ENCODE data around the gene MLX. TPM values are rescaled to one million over a fixed set of nuclear protein-coding genes. Genes with fewer than 3 reads are reported as not detected.

MLX gene
- total RNA-seq, 1 experiment from 2014 or later: 45.3 TPM

- Histone ChIP-seq H3K4ac (ENCODE audit: low read depth, low read length) (no peak overlapping the region), H2AK5ac (ENCODE audit: insufficient read length, low read length) (no peak overlapping the region), H2AFZ (ENCODE audit: low read length) (no peak overlapping the region), H3K79me2 (ENCODE audit: insufficient read depth, low read length) (no peaks in the 10 kb centered on the region), H4K20me1 (ENCODE audit: control insufficient read depth, insufficient read depth, insufficient read length) (no peaks in the 10 kb centered on the region), H4K91ac (ENCODE audit: insufficient read length, low read depth, low read length) (no peak overlapping the region), H3K18ac (ENCODE audit: insufficient read length, low read depth, low read length) (no peak overlapping the region), H4K8ac (replicated peaks; ENCODE audit: insufficient read length, low read depth, low read length) (no peak overlapping the region), H3K56ac (ENCODE audit: insufficient read length, low read depth, low read length) (no peak overlapping the region), H2BK120ac (ENCODE audit: low read depth, low read length, poor library complexity, severe bottlenecking) (no peak overlapping the region), H3K4me2 (ENCODE audit: insufficient read depth, insufficient read length, low read length) (no peak overlapping the region), H4K5ac (ENCODE audit: insufficient read length, low read depth, low read length) (no peak overlapping the region), H3K4me1 (ENCODE audit: insufficient read depth, low read length) (peaks cover 11% of the 10 kb centered on the region; the same call in 1 of the 2 replicates), H3K27ac (ENCODE audit: insufficient read length, low read depth, low read length) (no peak overlapping the region), H3K79me1 (ENCODE audit: insufficient read depth, low read depth, low read length, poor library complexity, severe bottlenecking) (no peaks in the 10 kb centered on the region), H2BK15ac (ENCODE audit: low read depth, low read length) (no peak overlapping the region), H3K9me3 (ENCODE audit: control insufficient read depth, low read depth, low read length) (no peaks in the 10 kb centered on the region), H2BK12ac (ENCODE audit: insufficient read length, low read depth, low read length) (no peak overlapping the region), H3K9ac (ENCODE audit: extremely low read depth, insufficient read length, low read length) (no peak overlapping the region), H3K23me2 (ENCODE audit: insufficient read length, low read depth, low read length, poor library complexity, severe bottlenecking) (no peaks in the 10 kb centered on the region), H3K27me3 (ENCODE audit: insufficient read depth, low read length) (peaks cover 2% of the 10 kb centered on the region; the same call in 1 of the 2 replicates), H3K23ac (ENCODE audit: insufficient read length, low read depth, low read length) (no peak overlapping the region), H2BK5ac (ENCODE audit: insufficient read length, low read length) (no peak overlapping the region), H3K14ac (ENCODE audit: insufficient read depth, low read length) (no peak overlapping the region), H2BK20ac (ENCODE audit: low read depth, low read length, poor library complexity, severe bottlenecking) (no peak overlapping the region), H3T11ph (ENCODE audit: low read length) (no peak overlapping the region)
- Mint-ChIP-seq H3K9me3 (no peaks in the 10 kb centered on the region), H3K4me1 (peaks cover 25 to 40% of the 10 kb centered on the region in 2 experiments), H3K36me3 (ENCODE audit: insufficient read depth in 1 of 3, low read depth in 3 of 3) (peaks cover 0 to 46% (median 34%) of the 10 kb centered on the region in 3 experiments; a peak in 5 of 7 replicates), H3K27me3 (ENCODE audit: low read depth) (peaks cover 8% of the 10 kb centered on the region), H3K27ac (no peak overlapping the region), H3K4me3 (peak overlapping the region in 1 of 2 experiments; percentile 6; a peak in 1 of 5 replicates)
- DNase-seq: peak; percentile 22
- WGBS (ENCODE audit: extremely low coverage, insufficient read length, low lambda C conversion rate): no CpG with 5 or more reads among the region's 9 CpGs
- TF ChIP-seq, protein P1, sequence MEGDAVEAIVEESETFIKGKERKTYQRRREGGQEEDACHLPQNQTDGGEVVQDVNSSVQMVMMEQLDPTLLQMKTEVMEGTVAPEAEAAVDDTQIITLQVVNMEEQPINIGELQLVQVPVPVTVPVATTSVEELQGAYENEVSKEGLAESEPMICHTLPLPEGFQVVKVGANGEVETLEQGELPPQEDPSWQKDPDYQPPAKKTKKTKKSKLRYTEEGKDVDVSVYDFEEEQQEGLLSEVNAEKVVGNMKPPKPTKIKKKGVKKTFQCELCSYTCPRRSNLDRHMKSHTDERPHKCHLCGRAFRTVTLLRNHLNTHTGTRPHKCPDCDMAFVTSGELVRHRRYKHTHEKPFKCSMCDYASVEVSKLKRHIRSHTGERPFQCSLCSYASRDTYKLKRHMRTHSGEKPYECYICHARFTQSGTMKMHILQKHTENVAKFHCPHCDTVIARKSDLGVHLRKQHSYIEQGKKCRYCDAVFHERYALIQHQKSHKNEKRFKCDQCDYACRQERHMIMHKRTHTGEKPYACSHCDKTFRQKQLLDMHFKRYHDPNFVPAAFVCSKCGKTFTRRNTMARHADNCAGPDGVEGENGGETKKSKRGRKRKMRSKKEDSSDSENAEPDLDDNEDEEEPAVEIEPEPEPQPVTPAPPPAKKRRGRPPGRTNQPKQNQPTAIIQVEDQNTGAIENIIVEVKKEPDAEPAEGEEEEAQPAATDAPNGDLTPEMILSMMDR (conservative IDR thresholded peaks at IDR 0.05): no peak
Observed at GRCh38 chr17:42518046-42518754, 48.7 kb upstream of the MLX start.
